Subcutaneous abdominal adipose tissue (tissue), 5 donors: ENCODE results near the gene BAZ2A.

Source experiments
- H3K27ac ChIP-seq: one replicate; pipeline ENCODE4 v1.7.0; 2013; ENCODE audit warnings: low read depth, mild to moderate bottlenecking, inconsistent platforms, low read length, moderate library complexity
- H3K27me3 ChIP-seq, 5 donors: one replicate each; pipeline ENCODE4 v1.7.0; 2013; ENCODE audit warnings: low read length in 5 of 5, inconsistent platforms in 1 of 5; ENCODE audit not compliant: control insufficient read depth in 5 of 5, insufficient read depth in 4 of 5
- H3K36me3 ChIP-seq, 5 donors: one replicate each; pipeline ENCODE4 v1.7.0; 2013; ENCODE audit warnings: low read length in 5 of 5; ENCODE audit not compliant: control insufficient read depth in 5 of 5, insufficient read depth in 5 of 5
- H3K4me1 ChIP-seq, 5 donors: one replicate each; pipeline ENCODE4 v1.7.0; 2013; ENCODE audit warnings: low read length in 5 of 5, mild to moderate bottlenecking in 3 of 5, moderate library complexity in 1 of 5; ENCODE audit not compliant: control insufficient read depth in 5 of 5, insufficient read depth in 5 of 5
- H3K4me3 ChIP-seq, 5 donors: one replicate each; pipeline ENCODE4 v1.7.0; 2013; ENCODE audit warnings: low read length in 5 of 5, low read depth in 1 of 5
- H3K9ac ChIP-seq, 5 donors: one replicate each; pipeline ENCODE4 v1.7.0; 2013; ENCODE audit warnings: low read length in 5 of 5, mild to moderate bottlenecking in 4 of 5, moderate library complexity in 3 of 5
- H3K9me3 ChIP-seq, 5 donors: one replicate each; pipeline ENCODE4 v1.7.0; 2013; ENCODE audit warnings: low read length in 5 of 5; ENCODE audit not compliant: control insufficient read depth in 5 of 5
- donor health status: healthy.
- donor health status: healthy.
- donor health status: healthy.
- donor health status: healthy.
- donor health status: healthy.

BAZ2A gene

DNA sequence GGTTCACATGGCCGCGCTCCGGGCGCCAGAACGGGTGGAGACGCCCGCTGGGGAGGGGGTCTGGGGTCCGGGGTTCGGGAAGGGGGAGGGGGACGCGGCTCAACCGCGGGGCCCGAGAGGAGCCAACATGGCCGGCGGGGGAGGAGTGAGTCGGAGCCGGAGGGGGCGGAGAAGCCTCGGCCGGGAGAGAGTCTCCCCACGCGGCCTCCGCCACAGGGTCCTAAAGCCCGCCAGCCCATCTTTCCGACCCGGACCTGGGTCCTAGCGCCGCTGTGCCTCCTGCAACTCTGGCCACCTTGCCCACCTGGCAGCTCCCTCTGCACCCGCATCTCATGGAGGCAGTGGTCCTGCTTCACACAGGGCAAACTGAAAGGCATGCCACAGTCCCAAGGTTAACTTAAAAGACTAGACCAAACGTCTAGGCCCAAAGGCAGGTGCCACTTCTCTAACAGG lies at the start of gene BAZ2A:
TSS of gene BAZ2A (minus strand) at position 147 of the 453 bp plus-strand sequence. CDS start 12,796 bp downstream, outside the sequence.
- H3K4me1 ChIP-seq, result peaks cover 13 to 67% (median 62%) of the 10 kb centered on the region in 5 donors
- peak within 1 kb of the TSS; percentile 99 for H3K27ac ChIP-seq
- H3K9me3 ChIP-seq, result no peaks in the 10 kb centered on the region
- peak within 1 kb of the TSS; percentile 95 to 99 (median 98) for H3K9ac ChIP-seq
- peaks cover 0 to 7% (median 3%) of the 10 kb centered on the region in 5 donors for H3K36me3 ChIP-seq
- no peaks in the 10 kb centered on the region for H3K27me3 ChIP-seq
- H3K4me3 ChIP-seq, result peak within 1 kb of the TSS; percentile 94 to 96 (median 94)

DNA sequence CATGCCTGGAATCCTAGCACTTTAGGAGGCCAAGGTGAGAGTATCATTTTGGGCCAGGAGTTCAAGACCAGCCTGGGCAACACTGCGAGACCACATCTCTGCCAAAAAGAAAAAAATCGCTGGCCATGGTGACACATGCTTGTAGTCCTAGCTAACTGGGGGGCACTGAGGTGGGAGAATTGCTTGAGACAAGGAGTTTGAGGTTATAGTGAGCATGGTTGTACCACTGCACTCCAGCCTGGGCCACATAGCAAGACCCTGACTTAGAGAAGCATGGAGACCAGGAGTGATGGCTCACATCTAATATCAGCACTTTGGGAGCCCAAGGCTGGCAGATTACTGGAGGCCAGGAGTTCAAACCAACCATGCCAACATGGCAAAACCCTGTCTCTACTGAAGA lies 48.7 kb upstream of the BAZ2A start:
- peaks cover 0 to 22% (median 19%) of the 10 kb centered on the region in 5 donors for H3K4me1 ChIP-seq
- H3K9ac ChIP-seq, result no peak overlapping the region
- no peak overlapping the region for H3K4me3 ChIP-seq
- H3K27me3 ChIP-seq, result no peaks in the 10 kb centered on the region
- peaks cover 0 to 11% (median 3%) of the 10 kb centered on the region in 5 donors for H3K36me3 ChIP-seq
- H3K9me3 ChIP-seq, result no peaks in the 10 kb centered on the region
- H3K27ac ChIP-seq, result no peak overlapping the region

DNA sequence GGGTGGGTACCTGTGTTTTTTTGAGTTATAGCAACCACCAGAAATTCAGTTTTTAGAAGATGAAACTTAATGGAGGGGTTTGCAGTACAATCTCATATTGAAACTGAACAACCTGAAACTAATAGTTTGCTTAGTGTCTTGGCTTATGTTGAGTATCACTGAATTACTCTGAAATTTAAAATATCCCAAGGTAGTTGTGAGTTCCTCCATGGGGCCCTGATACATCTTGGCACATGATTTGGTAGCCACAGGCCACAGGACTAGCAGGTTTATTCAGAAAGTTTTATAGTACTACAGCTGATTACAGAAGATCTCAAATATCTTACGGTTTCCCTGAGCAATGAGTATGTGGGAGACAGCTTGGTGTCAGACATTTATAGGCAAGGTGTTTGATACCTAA lies 47.6 kb upstream of the BAZ2A start:
- Histone ChIP-seq H3K27me3 (no peaks in the 10 kb centered on the region), H3K27ac (no peak overlapping the region), H3K4me1 (peaks cover 0 to 24% (median 19%) of the 10 kb centered on the region in 5 donors)

DNA sequence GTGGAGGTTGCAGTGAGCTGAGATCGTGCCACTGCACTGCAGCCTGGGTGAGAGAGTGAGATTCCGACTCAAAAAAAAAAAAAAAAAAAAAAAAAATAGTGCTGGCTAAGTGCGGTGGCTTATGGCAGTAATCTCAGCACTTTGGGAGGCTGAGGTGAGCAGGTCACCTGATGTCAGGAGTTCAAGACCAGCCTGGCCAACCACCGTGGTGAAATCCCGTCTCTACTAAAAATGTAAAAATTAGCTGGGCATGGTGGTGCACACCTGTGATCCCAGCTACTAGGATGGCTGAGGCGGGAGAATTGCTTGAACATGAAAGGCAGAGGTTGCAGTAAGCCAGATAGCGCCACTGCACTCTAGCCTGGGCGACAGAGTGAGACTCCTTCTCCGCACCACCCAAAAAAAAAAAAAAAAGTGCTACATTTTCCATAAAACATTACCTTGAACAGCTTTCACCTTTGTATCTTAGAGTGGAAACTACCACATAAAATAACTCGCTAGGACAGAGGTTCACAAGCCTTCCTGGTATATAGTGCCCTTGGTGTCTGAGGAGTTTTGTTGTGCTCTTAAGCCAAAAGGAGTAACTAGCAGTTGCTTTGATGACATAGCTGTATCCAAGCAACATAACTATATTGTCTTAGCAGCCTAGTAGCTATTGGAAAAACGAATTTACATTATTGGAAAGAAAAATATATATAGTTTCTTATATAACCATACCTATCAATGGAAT lies 46.9 kb upstream of the BAZ2A start:
- Histone ChIP-seq H3K27ac (no peak overlapping the region), H3K27me3 (no peaks in the 10 kb centered on the region), H3K36me3 (peaks cover 0 to 16% (median 8%) of the 10 kb centered on the region in 5 donors), H3K9ac (no peak overlapping the region), H3K4me1 (peaks cover 0 to 20% (median 14%) of the 10 kb centered on the region in 5 donors), H3K9me3 (no peaks in the 10 kb centered on the region), H3K4me3 (no peak overlapping the region)

More for the DNA sequence above, 47.6 kb upstream of the BAZ2A start:
- Histone ChIP-seq H3K9ac (no peak overlapping the region), H3K36me3 (peaks cover 0 to 11% (median 3%) of the 10 kb centered on the region in 5 donors), H3K4me3 (no peak overlapping the region), H3K9me3 (no peaks in the 10 kb centered on the region)

DNA sequence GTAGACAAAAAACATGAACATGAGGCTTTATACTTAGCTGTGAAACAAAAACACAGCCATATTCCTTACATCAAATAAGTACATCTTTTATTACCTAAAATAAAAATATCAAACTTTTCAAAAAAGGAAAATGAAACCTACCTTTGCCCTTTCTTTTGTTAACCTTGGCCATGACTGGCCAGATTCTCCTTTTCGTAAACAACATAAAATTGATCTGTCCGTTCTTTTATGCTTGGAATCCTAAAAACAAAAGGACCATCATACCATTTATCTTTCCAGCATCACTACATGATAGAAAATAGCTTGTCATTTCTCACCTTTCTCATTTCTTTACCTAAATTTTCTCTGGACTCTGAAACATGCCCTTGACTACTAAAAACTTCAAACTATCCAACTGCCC lies 41.5 kb upstream of the BAZ2A start:
- H3K27ac ChIP-seq, result no peak overlapping the region
- no peaks in the 10 kb centered on the region for H3K27me3 ChIP-seq
- peaks cover 0 to 10% (median 5%) of the 10 kb centered on the region in 5 donors for H3K4me1 ChIP-seq
- H3K36me3 ChIP-seq, result peaks cover 13 to 52% (median 48%) of the 10 kb centered on the region in 5 donors
- H3K4me3 ChIP-seq, result no peak overlapping the region
- no peaks in the 10 kb centered on the region for H3K9me3 ChIP-seq
- no peak overlapping the region for H3K9ac ChIP-seq

DNA sequence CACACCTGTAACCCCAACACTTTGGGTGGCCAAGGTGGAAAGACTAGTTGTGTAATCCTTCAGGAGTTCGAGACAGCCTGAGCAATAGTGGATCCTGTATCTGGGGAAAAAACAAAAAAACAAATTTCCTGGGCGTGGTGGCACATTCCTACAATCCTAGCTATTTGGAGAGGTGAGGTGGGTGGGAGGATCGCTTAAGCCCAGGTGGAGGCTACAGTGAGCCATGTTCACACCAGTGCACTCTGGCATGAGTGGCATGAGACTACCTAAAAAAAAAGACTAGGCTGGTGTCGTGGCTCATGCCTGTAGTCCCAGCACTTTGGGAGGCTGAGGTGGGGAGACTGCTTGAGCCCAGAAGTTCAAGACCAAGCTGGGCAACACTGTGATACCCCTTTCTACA lies 40.7 kb upstream of the BAZ2A start:
- peaks cover 0 to 10% (median 5%) of the 10 kb centered on the region in 5 donors for H3K4me1 ChIP-seq
- peak overlapping the region in 1 of 5 donors; percentile 11 for H3K9ac ChIP-seq
- H3K4me3 ChIP-seq, result no peak overlapping the region
- no peaks in the 10 kb centered on the region for H3K9me3 ChIP-seq
- H3K27me3 ChIP-seq, result no peaks in the 10 kb centered on the region
- no peak overlapping the region for H3K27ac ChIP-seq
- peaks cover 18 to 60% (median 55%) of the 10 kb centered on the region in 5 donors for H3K36me3 ChIP-seq

DNA sequence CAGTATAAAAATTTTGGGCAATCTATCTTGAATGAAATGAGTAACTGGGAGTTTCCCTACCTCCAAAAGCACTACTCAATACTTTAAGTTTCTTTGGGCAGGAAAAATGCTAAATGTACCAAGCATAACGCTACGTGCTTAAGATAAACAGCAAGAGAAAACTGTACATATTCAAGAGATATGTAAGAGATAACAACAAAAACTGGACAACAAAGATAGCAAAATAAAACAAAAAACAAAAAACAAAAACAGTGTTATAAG lies 38.0 kb upstream of the BAZ2A start:
- Histone ChIP-seq H3K9ac (no peak overlapping the region), H3K27ac (no peak overlapping the region), H3K4me3 (no peak overlapping the region), H3K36me3 (peaks cover 37 to 84% (median 68%) of the 10 kb centered on the region in 5 donors), H3K9me3 (no peaks in the 10 kb centered on the region), H3K4me1 (peaks cover 0 to 7% (median 4%) of the 10 kb centered on the region in 5 donors), H3K27me3 (no peaks in the 10 kb centered on the region)

DNA sequence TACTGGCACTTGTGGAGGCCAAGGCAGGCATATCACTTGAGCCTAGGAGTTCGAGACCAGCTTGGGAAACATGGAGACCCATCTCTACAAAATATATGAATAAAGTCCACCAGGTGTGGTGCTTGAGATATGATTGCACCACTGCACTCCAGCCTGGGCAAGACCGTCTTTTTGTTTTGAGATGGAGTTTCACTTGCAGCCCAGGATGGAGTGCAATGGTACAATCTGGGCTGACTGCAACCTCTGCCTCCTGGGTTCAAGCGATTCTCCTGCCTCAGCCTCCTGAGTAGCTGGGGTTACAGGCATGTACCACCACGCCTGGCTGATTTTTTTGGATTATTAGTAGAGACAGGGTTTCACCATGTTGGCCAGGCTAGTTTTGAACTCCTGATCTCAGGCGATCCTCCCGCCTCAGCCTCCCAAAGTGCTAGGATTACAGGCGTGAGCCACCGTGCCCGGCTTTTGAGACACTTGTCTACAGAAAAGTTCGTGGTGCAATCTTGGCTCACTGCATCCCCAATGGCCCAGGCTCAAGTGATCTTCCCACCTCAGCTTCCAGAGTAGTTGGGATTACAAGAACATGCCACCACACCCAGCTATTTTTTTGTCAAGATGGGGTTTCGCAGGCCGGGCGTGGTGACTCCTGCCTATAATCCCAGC lies 32.0 kb upstream of the BAZ2A start:
- no peaks in the 10 kb centered on the region for H3K9me3 ChIP-seq
- peaks cover 27 to 52% (median 31%) of the 10 kb centered on the region in 5 donors for H3K36me3 ChIP-seq
- H3K27ac ChIP-seq, result no peak overlapping the region
- H3K9ac ChIP-seq, result no peak overlapping the region
- H3K4me1 ChIP-seq, result no peaks in the 10 kb centered on the region
- no peaks in the 10 kb centered on the region for H3K27me3 ChIP-seq
- H3K4me3 ChIP-seq, result no peak overlapping the region

DNA sequence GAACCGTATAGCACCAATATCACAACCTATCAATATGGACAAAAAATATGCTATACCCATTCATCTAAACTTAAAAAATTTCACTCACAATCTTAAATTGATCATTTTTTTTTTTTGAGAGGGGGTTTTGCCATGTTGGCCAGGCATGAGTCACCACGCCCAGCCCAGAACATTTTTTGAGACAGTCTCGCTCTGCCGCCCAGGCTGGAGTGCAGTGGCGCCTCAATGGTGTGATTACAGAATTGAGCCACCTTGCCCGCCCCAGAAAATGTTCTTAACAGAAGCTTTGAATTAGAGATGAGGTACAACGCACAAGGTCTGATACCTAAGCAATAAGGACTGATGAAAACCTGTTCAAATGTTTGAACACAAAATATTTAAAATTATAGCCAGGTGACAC lies 31.4 kb upstream of the BAZ2A start:
- H3K4me1 ChIP-seq, result no peaks in the 10 kb centered on the region

DNA sequence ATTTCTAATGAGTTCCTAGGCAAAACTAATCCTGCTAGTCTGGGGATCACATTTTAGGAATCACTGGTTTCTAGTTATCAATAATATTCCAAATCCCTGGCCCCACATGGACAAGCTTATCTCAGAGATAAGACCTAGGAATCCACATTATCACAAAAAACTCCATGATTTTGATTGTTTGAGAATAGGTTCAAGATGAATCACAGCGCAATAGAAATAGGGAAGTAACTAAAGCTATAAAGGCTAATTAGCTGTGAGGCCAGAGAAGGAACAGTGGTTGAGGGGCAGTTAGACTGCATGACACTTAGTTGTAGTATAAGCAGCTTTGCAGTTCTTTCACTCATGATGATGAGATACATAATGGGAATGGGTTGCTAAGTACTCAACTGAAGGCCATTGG lies 28.8 kb upstream of the BAZ2A start:
- no peaks in the 10 kb centered on the region for H3K4me1 ChIP-seq
- peaks cover 0 to under 1% (median 0%) of the 10 kb centered on the region in 5 donors for H3K9me3 ChIP-seq
- H3K36me3 ChIP-seq, result peaks cover 6 to 21% (median 10%) of the 10 kb centered on the region in 5 donors
- H3K27me3 ChIP-seq, result no peaks in the 10 kb centered on the region
- no peak overlapping the region for H3K9ac ChIP-seq
- H3K4me3 ChIP-seq, result no peak overlapping the region
- H3K27ac ChIP-seq, result no peak overlapping the region

More for the DNA sequence above, 31.4 kb upstream of the BAZ2A start:
- no peak overlapping the region for H3K27ac ChIP-seq
- H3K27me3 ChIP-seq, result no peaks in the 10 kb centered on the region
- H3K36me3 ChIP-seq, result peaks cover 24 to 47% (median 27%) of the 10 kb centered on the region in 5 donors
- H3K4me3 ChIP-seq, result no peak overlapping the region
- no peaks in the 10 kb centered on the region for H3K9me3 ChIP-seq
- no peak overlapping the region for H3K9ac ChIP-seq
